ENCODE measurements around the gene KIAA1549. TPM values are rescaled to one million over a fixed set of nuclear protein-coding genes. Genes with fewer than 3 reads are reported as not detected.

The KIAA1549 gene
- total RNA-seq, 1 experiment from 2014 or later, result 14.1 TPM

GRCh38 chr7:138957753-138958390 lies 23.3 kb downstream of the KIAA1549 start:
- DNase-seq (ENCODE audit: low read depth, low spot score) (no peak), ATAC-seq (no peak)
- no peaks in the 10 kb centered on the region for H3K27me3 ChIP-seq (ENCODE audit: control insufficient read depth, insufficient read depth, low read length)
- H3K4me1 ChIP-seq (ENCODE audit: control insufficient read depth, insufficient read depth, low read length), result peaks cover 4% of the 10 kb centered on the region; the same call in 1 of the 2 replicates
- H3K27ac ChIP-seq (ENCODE audit: low read length), result no peak overlapping the region
- H3K4me3 ChIP-seq (ENCODE audit: low read depth in 2 of 2, low read length in 2 of 2), result no peak overlapping the region
- CTCF ChIA-PET, result no interaction called here
- no peaks in the 10 kb centered on the region for H3K36me3 ChIP-seq (ENCODE audit: control insufficient read depth, insufficient read depth, low read length)
- no peaks in the 10 kb centered on the region for H3K9me3 ChIP-seq (ENCODE audit: control insufficient read depth, insufficient read depth, low read depth, low read length)
- TF ChIP-seq, protein P1, sequence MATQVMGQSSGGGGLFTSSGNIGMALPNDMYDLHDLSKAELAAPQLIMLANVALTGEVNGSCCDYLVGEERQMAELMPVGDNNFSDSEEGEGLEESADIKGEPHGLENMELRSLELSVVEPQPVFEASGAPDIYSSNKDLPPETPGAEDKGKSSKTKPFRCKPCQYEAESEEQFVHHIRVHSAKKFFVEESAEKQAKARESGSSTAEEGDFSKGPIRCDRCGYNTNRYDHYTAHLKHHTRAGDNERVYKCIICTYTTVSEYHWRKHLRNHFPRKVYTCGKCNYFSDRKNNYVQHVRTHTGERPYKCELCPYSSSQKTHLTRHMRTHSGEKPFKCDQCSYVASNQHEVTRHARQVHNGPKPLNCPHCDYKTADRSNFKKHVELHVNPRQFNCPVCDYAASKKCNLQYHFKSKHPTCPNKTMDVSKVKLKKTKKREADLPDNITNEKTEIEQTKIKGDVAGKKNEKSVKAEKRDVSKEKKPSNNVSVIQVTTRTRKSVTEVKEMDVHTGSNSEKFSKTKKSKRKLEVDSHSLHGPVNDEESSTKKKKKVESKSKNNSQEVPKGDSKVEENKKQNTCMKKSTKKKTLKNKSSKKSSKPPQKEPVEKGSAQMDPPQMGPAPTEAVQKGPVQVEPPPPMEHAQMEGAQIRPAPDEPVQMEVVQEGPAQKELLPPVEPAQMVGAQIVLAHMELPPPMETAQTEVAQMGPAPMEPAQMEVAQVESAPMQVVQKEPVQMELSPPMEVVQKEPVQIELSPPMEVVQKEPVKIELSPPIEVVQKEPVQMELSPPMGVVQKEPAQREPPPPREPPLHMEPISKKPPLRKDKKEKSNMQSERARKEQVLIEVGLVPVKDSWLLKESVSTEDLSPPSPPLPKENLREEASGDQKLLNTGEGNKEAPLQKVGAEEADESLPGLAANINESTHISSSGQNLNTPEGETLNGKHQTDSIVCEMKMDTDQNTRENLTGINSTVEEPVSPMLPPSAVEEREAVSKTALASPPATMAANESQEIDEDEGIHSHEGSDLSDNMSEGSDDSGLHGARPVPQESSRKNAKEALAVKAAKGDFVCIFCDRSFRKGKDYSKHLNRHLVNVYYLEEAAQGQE (IDR thresholded peaks at IDR 0.05; ENCODE audit: insufficient read depth in 1 of 2, low read depth in 2 of 2, low read length in 1 of 2), result no peak
- TF ChIP-seq POLR2AphosphoS5 (IDR thresholded peaks at IDR 0.05; ENCODE audit: low read depth, low read length), result no peak
- no peak for TF ChIP-seq SIN3A (IDR thresholded peaks at IDR 0.05; ENCODE audit: borderline replicate concordance, insufficient read depth, low read depth, low read length)
- TF ChIP-seq TCF7L2 (IDR thresholded peaks at IDR 0.05; ENCODE audit: low read depth, low read length), result no peak
- TF ChIP-seq, protein P2, sequence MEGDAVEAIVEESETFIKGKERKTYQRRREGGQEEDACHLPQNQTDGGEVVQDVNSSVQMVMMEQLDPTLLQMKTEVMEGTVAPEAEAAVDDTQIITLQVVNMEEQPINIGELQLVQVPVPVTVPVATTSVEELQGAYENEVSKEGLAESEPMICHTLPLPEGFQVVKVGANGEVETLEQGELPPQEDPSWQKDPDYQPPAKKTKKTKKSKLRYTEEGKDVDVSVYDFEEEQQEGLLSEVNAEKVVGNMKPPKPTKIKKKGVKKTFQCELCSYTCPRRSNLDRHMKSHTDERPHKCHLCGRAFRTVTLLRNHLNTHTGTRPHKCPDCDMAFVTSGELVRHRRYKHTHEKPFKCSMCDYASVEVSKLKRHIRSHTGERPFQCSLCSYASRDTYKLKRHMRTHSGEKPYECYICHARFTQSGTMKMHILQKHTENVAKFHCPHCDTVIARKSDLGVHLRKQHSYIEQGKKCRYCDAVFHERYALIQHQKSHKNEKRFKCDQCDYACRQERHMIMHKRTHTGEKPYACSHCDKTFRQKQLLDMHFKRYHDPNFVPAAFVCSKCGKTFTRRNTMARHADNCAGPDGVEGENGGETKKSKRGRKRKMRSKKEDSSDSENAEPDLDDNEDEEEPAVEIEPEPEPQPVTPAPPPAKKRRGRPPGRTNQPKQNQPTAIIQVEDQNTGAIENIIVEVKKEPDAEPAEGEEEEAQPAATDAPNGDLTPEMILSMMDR (IDR thresholded peaks at IDR 0.05), result no peak
- intact Hi-C loops (cut with micrococcal nuclease; ENCODE audit: unreplicated experiment) (no loop called here), in situ Hi-C loops (cut with HindIII; ENCODE audit: low pct_unique_long_range_greater_than_20kb, low sequenced_read_pairs) (no loop called here)
- POLR2A ChIA-PET, result no interaction called here
- no TSS peak for BruUV-seq (replicated peaks)

- H3K27me3 ChIP-seq (ENCODE audit: control insufficient read depth, insufficient read depth, low read length), result no peaks in the 10 kb centered on the region
These were observed 24.0 kb downstream of the KIAA1549 start for GRCh38 chr7:138957217-138957616.

More at GRCh38 chr7:138957217-138957616, 24.0 kb downstream of the KIAA1549 start:
- Histone ChIP-seq H3K9me3 (ENCODE audit: control insufficient read depth, insufficient read depth, low read depth, low read length) (no peaks in the 10 kb centered on the region), H3K36me3 (ENCODE audit: control insufficient read depth, insufficient read depth, low read length) (no peaks in the 10 kb centered on the region), H3K27ac (ENCODE audit: low read length) (no peak overlapping the region), H3K4me1 (ENCODE audit: control insufficient read depth, insufficient read depth, low read length) (peaks cover 4% of the 10 kb centered on the region; the same call in 1 of the 2 replicates), H3K4me3 (ENCODE audit: low read depth in 2 of 2, low read length in 2 of 2) (no peak overlapping the region)
- ATAC-seq (no peak), DNase-seq (ENCODE audit: low read depth, low spot score) (no peak)
- no TSS peak for BruUV-seq (replicated peaks)
- intact Hi-C loops (cut with micrococcal nuclease; ENCODE audit: unreplicated experiment) (no loop called here), in situ Hi-C loops (cut with HindIII; ENCODE audit: low pct_unique_long_range_greater_than_20kb, low sequenced_read_pairs) (no loop called here)
- POLR2A ChIA-PET, result no interaction called here
- CTCF ChIA-PET, result no interaction called here
- TF ChIP-seq, protein P1 (IDR thresholded peaks at IDR 0.05; ENCODE audit: insufficient read depth in 1 of 2, low read depth in 2 of 2, low read length in 1 of 2), result no peak
- TF ChIP-seq TCF7L2 (IDR thresholded peaks at IDR 0.05; ENCODE audit: low read depth, low read length) (no peak), SIN3A (IDR thresholded peaks at IDR 0.05; ENCODE audit: borderline replicate concordance, insufficient read depth, low read depth, low read length) (no peak)
- TF ChIP-seq, protein P2 (IDR thresholded peaks at IDR 0.05), result no peak
